ENCODE results near the gene RTL10. TPM values are rescaled to one million over a fixed set of nuclear protein-coding genes. Genes with fewer than 3 reads are reported as not detected.

The RTL10 gene
- total and polyA plus RNA-seq, 2 of the 13 experiments (the other 11 are each of a cell fraction or from before 2014, with no cell fraction given): 14.1 to 15.8 TPM

- TF ChIP-seq POLR2G (IDR thresholded peaks at IDR 0.05; ENCODE audit: low read depth, low read length) (no peak), PPARG (CRISPR knock-in tag; conservative IDR thresholded peaks at IDR 0.05) (no peak), PAF1 (CRISPR knock-in tag; IDR thresholded peaks at IDR 0.05) (no peak), ZBTB3 (CRISPR knock-in tag; IDR thresholded peaks at IDR 0.05; ENCODE audit: borderline replicate concordance, low read depth) (no peak), NFE2L2 (IDR thresholded peaks at IDR 0.05; ENCODE audit: low read length) (no peak), NFE2 (CRISPR knock-in tag; IDR thresholded peaks at IDR 0.05) (no peak), HMGXB4 (CRISPR knock-in tag; IDR thresholded peaks at IDR 0.05; ENCODE audit: borderline replicate concordance in 1 of 2, low read depth in 1 of 2) (no peak)
These were observed 39.4 kb downstream of the RTL10 start (continued) for GRCh38 chr22:19815093-19815822.

- no TSS peak for BruUV-seq (replicated peaks)
- no peak for FAIRE-seq
- no peak for DNase-seq (ENCODE audit: low spot score)
- no peak overlapping the region for H3K4me2 ChIP-seq (ENCODE audit: low read depth, low read length)
- no peaks in the 10 kb centered on the region for H3K9me3 ChIP-seq (ENCODE audit: low read length)
- ATAC-seq: no peak
- WGBS (ENCODE audit: low lambda C conversion rate): 89% methylated on average over 5 of the region's 5 CpGs
- H3K79me2 ChIP-seq (ENCODE audit: insufficient read depth, low read length): no peaks in the 10 kb centered on the region
- no peak overlapping the region for H2AFZ ChIP-seq (ENCODE audit: low read length)
- no peaks in the 10 kb centered on the region for H3K4me1 ChIP-seq (ENCODE audit: insufficient read depth, low read length)
- H3K27ac ChIP-seq (ENCODE audit: extremely low read length, insufficient read depth, low read length): no peak overlapping the region
- CTCF ChIA-PET (ENCODE audit: low intra/inter-chr PET ratio, low total read pairs): no interaction called here
- POLR2A ChIA-PET: no interaction called here
- in situ Hi-C loops (cut with HindIII; ENCODE audit: extremely low pct_ligation_motif_present, low pct_unique_long_range_greater_than_20kb): no loop called here
- H3K27me3 ChIP-seq (ENCODE audit: control insufficient read depth in 1 of 2, insufficient read depth in 2 of 2, low read length in 2 of 2): no peaks in the 10 kb centered on the region
- H4K20me1 ChIP-seq (ENCODE audit: insufficient read depth, low read length): no peaks in the 10 kb centered on the region
- no peaks in the 10 kb centered on the region for H3K36me3 ChIP-seq (replicated peaks in 1 of 2; ENCODE audit: control insufficient read depth in 1 of 2, insufficient read depth in 2 of 2, low read length in 2 of 2)
- no peak overlapping the region for H3K4me3 ChIP-seq (replicated peaks in 1 of 3; ENCODE audit: insufficient read depth in 1 of 3, low read depth in 2 of 3, low read length in 3 of 3)
- intact Hi-C loops (cut with micrococcal nuclease; ENCODE audit: unreplicated experiment): no loop called here
- H3K9ac ChIP-seq (ENCODE audit: insufficient read depth, low read depth, low read length): no peak overlapping the region
- no peak for TF ChIP-seq GABPA (IDR thresholded peaks at IDR 0.05; ENCODE audit: low read depth, low read length)
- no peak for TF ChIP-seq GABPA (CRISPR knock-in tag; IDR thresholded peaks at IDR 0.05; ENCODE audit: low read depth)
- no peak for TF ChIP-seq SPEN (CRISPR knock-in tag; IDR thresholded peaks at IDR 0.05; ENCODE audit: low read depth)
- TF ChIP-seq AGO1 (IDR thresholded peaks at IDR 0.05; ENCODE audit: low read depth, low read length, poor library complexity, severe bottlenecking): no peak
- no peak for TF ChIP-seq SNAPC5 (CRISPR knock-in tag; IDR thresholded peaks at IDR 0.05; ENCODE audit: borderline replicate concordance)
- no peak for TF ChIP-seq ZNF354B (CRISPR knock-in tag; IDR thresholded peaks at IDR 0.05)
- no peak for TF ChIP-seq ZNF263 (CRISPR knock-in tag; IDR thresholded peaks at IDR 0.05)
- no peak for TF ChIP-seq GTF2F1 (IDR thresholded peaks at IDR 0.05; ENCODE audit: low read length)
- no peak for TF ChIP-seq SRSF9 (IDR thresholded peaks at IDR 0.05; ENCODE audit: borderline replicate concordance, insufficient read depth, low read depth, low read length, poor library complexity, severe bottlenecking)
- TF ChIP-seq TEAD2 (CRISPR knock-in tag; IDR thresholded peaks at IDR 0.05): no peak
- no peak for TF ChIP-seq NR1H2 (CRISPR knock-in tag; IDR thresholded peaks at IDR 0.05; ENCODE audit: borderline replicate concordance, low read depth)
- TF ChIP-seq GATAD2A (CRISPR knock-in tag; IDR thresholded peaks at IDR 0.05): no peak
- no peak for TF ChIP-seq EZH2 (conservative IDR thresholded peaks at IDR 0.05; ENCODE audit: low read depth, low read length)
- TF ChIP-seq ZNF569 (CRISPR knock-in tag; IDR thresholded peaks at IDR 0.05; ENCODE audit: borderline replicate concordance): no peak
- TF ChIP-seq ZNF782 (CRISPR knock-in tag; IDR thresholded peaks at IDR 0.05; ENCODE audit: borderline replicate concordance): no peak
- no peak for TF ChIP-seq ZNF792 (CRISPR knock-in tag; IDR thresholded peaks at IDR 0.05)
These were observed 40.2 kb downstream of the RTL10 start for GRCh38 chr22:19814428-19814827.

Data from HepG2 (cell line).